Measurements from ENCODE around the gene RFX8. TPM values are rescaled to one million over a fixed set of nuclear protein-coding genes. Genes with fewer than 3 reads are reported as not detected.

Gene RFX8
- total RNA-seq, 1 donor from 2014 or later, result not detected

DNA sequence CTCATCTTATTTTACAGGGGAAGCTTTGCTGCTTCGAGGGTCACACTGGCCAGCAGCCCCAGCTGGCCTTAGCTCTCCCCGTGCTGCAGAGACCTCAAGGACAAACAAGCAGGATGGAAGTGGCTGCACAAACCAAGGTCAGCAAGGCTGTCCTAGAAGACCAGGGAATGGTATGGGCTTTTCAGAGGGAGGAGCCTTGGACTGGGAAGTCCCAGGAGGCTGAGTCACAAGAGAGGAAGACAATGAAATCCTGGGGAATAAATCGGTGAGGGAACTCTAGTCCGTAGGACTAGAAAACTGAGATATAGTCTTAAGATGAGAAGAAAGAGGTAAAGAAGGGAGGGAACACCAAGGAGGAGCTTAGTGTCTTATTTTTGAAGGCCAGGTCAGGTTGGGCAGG, 103.3 kb downstream of the RFX8 start:
- ATAC-seq, result no peak
- Histone ChIP-seq H3K36me3 (no peaks in the 10 kb centered on the region), H3K4me1 (no peaks in the 10 kb centered on the region), H3K4me3 (no peak overlapping the region), H3K27me3 (no peaks in the 10 kb centered on the region), H3K9me3 (no peaks in the 10 kb centered on the region), H3K27ac (no peak overlapping the region)
- TF ChIP-seq, protein P1, sequence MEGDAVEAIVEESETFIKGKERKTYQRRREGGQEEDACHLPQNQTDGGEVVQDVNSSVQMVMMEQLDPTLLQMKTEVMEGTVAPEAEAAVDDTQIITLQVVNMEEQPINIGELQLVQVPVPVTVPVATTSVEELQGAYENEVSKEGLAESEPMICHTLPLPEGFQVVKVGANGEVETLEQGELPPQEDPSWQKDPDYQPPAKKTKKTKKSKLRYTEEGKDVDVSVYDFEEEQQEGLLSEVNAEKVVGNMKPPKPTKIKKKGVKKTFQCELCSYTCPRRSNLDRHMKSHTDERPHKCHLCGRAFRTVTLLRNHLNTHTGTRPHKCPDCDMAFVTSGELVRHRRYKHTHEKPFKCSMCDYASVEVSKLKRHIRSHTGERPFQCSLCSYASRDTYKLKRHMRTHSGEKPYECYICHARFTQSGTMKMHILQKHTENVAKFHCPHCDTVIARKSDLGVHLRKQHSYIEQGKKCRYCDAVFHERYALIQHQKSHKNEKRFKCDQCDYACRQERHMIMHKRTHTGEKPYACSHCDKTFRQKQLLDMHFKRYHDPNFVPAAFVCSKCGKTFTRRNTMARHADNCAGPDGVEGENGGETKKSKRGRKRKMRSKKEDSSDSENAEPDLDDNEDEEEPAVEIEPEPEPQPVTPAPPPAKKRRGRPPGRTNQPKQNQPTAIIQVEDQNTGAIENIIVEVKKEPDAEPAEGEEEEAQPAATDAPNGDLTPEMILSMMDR (IDR thresholded peaks at IDR 0.05), result no peak
- intact Hi-C loops (cut with DNase I), result no loop called here
- DNase-seq, result no peak

DNA sequence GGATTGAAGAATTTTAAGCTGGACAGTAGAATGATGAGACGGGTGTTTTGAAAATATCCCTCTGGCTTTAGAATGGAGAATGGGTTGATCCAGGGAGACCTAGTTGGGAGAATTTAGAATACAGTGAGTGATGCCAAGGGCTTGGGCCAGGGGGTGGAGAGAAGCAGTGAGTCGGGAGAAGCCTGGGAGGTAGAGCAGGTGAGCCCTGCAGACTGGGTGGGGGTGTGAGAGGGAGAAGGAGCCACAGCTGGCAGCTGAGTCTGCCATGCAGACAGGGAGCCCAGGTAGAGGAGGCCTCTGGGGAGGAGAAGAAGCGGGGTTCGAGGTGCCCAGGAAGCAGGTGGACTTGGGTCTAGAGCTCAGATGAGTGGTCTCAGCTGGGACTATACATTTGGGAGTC, 105.8 kb downstream of the RFX8 start:
- no peaks in the 10 kb centered on the region for H3K4me1 ChIP-seq
- intact Hi-C loops (cut with DNase I), result no loop called here
- H3K4me3 ChIP-seq, result no peak overlapping the region
- H3K27ac ChIP-seq, result no peak overlapping the region
- no peak for ATAC-seq
- TF ChIP-seq, protein P1 (IDR thresholded peaks at IDR 0.05), result no peak
- H3K9me3 ChIP-seq, result no peaks in the 10 kb centered on the region
- no peak for DNase-seq
- H3K27me3 ChIP-seq, result no peaks in the 10 kb centered on the region
- H3K36me3 ChIP-seq, result no peaks in the 10 kb centered on the region

DNA sequence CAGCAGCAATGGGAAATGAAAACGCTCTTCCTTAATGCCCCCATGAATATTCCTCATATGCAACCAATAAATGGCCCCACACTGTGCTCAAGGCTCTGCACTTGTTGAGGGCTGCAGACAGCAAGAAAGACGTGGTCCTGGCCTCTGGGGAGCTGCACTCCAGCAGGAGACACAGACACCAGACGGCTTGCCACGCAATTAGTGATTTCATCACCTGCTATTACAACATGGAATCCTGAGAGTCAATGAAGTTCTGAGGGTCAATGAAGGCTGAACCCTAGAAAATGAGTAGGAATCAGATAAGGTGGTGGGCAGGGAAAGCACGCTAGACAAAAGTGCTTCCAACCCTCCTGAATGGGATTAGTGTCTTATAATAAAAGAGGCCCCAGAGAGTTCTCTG, 106.5 kb downstream of the RFX8 start:
- ATAC-seq, result peak; percentile 35
- H3K9me3 ChIP-seq, result no peaks in the 10 kb centered on the region
- intact Hi-C loops (cut with DNase I), result no loop called here
- H3K4me3 ChIP-seq, result no peak overlapping the region
- no peaks in the 10 kb centered on the region for H3K4me1 ChIP-seq
- DNase-seq, result no peak
- TF ChIP-seq, protein P1 (IDR thresholded peaks at IDR 0.05), result no peak
- no peak overlapping the region for H3K27ac ChIP-seq
- no peaks in the 10 kb centered on the region for H3K36me3 ChIP-seq
- H3K27me3 ChIP-seq, result no peaks in the 10 kb centered on the region

DNA sequence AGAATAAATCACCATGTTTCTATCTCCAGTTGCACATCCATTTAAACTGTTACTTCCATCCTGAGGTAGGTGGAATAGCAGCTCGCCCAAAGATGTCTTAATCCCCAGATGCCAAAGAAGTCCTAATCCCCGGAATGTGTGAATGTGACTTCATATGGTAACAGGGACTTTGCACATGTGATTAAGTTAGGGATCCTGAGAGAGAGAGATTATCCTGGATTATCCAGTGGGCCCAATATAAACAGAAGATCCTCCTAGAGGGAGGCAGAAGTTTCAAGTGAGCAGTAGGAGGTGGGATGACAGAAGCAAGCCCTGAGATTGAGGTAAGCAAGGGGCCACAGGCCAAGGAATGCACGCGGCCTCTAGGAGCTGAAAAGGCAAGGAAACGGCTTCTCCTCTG, 107.4 kb downstream of the RFX8 start:
- DNase-seq (no peak), ATAC-seq (no peak)
- intact Hi-C loops (cut with DNase I), result no loop called here
- H3K9me3 ChIP-seq, result no peaks in the 10 kb centered on the region
- no peak overlapping the region for H3K4me3 ChIP-seq
- H3K36me3 ChIP-seq, result no peaks in the 10 kb centered on the region
- H3K27me3 ChIP-seq, result no peaks in the 10 kb centered on the region
- no peak overlapping the region for H3K27ac ChIP-seq
- no peaks in the 10 kb centered on the region for H3K4me1 ChIP-seq
- TF ChIP-seq, protein P1 (IDR thresholded peaks at IDR 0.05), result no peak

DNA sequence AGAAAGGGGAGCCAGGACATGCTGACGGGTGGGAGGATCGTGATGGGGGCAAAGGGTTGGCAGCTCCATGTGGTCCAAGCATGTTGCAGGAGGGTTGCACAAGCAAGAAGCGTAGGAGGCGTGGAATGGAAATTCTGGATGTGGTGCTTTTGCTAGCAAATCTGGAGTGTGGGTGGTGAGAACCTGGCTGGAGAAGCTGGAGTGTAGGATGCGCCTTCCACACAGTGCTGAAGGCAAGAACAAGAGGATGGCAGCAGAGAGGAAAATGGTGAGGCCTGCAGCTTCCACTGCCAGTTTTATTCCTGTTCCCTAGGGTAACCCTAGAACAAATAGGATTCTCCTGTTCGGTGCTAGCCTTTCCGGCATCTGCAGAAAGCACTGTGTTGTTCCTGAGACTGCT, 110.0 kb downstream of the RFX8 start:
- TF ChIP-seq, protein P1 (IDR thresholded peaks at IDR 0.05), result no peak
- no peaks in the 10 kb centered on the region for H3K36me3 ChIP-seq
- intact Hi-C loops (cut with DNase I), result no loop called here
- DNase-seq (no peak), ATAC-seq (no peak)
- H3K4me3 ChIP-seq, result no peak overlapping the region
- no peak overlapping the region for H3K27ac ChIP-seq
- no peaks in the 10 kb centered on the region for H3K9me3 ChIP-seq
- no peaks in the 10 kb centered on the region for H3K27me3 ChIP-seq
- H3K4me1 ChIP-seq, result no peaks in the 10 kb centered on the region

DNA sequence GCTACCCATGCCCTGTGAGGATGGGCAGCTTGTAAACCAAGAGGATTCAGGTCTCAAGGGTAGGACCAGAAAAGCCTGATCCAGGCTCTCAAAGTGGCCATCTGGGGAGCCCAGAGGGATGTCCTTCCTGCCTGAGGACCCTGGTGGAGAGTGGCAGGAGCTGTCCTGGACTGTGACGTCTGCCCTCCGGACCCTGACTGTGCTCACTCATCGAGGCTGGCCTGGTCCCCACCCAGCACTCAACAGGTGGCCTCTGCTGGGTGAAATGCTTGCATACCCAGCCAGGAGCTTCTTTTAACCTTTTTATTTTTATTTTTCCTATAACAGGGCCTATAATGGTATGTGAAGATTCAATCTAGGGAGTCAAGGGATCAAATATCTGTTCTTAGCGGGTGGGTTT, 112.1 kb downstream of the RFX8 start:
- no peak overlapping the region for H3K27ac ChIP-seq
- DNase-seq (no peak), ATAC-seq (no peak)
- no peaks in the 10 kb centered on the region for H3K9me3 ChIP-seq
- H3K4me1 ChIP-seq, result no peaks in the 10 kb centered on the region
- TF ChIP-seq, protein P1 (IDR thresholded peaks at IDR 0.05), result no peak
- no peaks in the 10 kb centered on the region for H3K27me3 ChIP-seq
- no peaks in the 10 kb centered on the region for H3K36me3 ChIP-seq
- intact Hi-C loops (cut with DNase I), result no loop called here
- H3K4me3 ChIP-seq, result no peak overlapping the region
